GM15510 (cell line): ENCODE data around the gene PTPRN2.

Experiments used
- POLR2A ChIP-seq: IDR thresholded peaks from 3 replicates; pipeline ENCODE4 v1.6.1; 2011; ENCODE audit warnings: borderline replicate concordance; ENCODE audit not compliant: insufficient read length; ENCODE audit errors: extremely low read depth

PTPRN2 gene

DNA sequence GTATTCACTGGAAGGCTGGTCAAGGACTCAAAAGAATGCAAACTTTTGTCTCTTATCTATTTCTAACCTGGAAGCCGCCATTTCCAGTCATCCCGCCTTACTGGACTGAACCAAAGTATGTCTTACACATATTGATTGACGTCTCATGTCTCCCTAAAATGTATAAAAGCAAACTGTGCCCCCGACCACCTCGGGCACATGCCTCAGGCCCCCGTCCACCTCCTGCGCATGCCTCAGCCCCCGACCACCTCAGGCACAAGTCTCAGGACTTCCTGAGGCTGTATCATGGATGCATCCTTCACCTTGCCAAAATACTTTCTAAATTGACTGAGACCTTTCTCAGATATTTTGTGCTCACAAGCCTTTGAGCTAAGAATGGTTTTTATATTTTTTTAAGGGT lies 148.6 kb downstream of the PTPRN2 start:
- no peak for TF ChIP-seq POLR2A

- TF ChIP-seq POLR2A: no peak
Measured at GRCh38 chr7:158432369-158433341, 155.0 kb downstream of the PTPRN2 start.

GRCh38 chr7:158431941-158432347 lies 155.7 kb downstream of the PTPRN2 start:
- no peak for TF ChIP-seq POLR2A

DNA sequence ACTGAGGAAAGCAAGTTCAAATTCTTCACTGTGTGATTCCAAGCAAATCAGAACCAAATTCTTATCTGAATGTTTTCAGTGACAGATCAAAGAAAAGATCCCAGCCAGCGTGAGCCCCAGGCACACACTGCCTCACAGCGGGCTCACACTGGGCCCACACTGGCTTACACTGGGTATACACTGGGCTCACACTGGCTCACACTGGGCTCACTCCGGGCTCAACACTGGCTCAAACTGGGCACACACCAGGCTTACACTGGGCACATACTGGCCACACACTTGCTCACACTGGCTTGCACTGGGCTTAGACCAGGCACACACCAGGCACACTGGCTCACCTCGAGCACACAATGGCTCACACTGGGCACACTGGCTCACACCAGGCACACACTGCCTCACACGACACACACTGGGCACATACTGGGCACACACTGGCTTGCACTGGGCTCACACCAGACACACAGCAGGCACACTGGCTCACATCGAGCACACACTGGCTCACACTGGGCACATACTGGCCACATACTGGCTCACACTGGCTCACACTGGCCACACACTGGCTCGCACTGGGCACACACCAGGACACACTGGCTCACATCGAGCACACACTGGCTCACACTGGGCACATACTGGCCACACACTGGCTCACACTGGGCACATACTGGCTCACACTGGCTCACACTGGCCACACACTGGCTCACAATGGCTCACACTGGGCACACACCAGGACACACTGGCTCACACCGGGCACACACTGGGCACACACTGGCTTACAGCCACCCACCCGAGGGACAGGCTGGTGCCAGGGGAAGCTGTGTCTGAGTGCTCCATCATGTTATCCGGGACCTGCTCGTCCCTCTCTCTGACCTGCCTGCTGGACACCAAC lies 156.3 kb downstream of the PTPRN2 start:
- no peak for TF ChIP-seq POLR2A

DNA sequence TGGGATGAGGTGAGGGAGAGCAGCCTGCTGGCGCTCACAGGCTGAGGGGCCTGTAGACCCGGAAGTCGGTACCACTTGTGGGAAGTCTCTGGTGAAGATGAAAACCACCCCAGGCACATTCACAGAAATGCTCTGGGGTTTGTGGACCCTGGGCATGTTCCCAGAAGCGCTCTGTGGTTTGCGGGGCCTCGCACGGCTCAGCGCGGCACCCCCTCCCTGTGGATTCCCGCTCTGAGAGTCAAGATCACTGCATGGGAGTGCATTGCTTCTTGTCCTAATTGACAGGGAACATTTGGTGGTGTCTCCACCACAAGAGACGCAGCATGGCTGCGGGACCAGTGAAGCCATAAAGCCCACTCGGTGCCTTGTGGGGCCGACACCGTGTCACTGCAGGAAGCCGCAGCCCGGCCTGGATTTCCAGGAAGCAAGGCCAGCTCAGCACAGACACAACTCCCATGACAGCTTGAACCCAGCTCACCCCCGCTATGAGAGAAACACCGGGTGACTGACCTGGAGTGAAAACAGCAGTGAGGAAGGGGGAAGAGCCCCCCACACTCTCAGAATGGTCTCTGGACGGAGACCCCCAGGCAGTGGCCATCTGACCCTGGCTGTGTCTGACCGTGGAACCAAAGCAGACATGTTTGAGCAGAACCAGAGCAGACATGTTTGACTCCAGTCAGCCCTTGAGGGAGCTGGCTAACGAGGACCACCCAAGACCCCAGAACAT lies 157.2 kb downstream of the PTPRN2 start:
- no peak for TF ChIP-seq POLR2A

DNA sequence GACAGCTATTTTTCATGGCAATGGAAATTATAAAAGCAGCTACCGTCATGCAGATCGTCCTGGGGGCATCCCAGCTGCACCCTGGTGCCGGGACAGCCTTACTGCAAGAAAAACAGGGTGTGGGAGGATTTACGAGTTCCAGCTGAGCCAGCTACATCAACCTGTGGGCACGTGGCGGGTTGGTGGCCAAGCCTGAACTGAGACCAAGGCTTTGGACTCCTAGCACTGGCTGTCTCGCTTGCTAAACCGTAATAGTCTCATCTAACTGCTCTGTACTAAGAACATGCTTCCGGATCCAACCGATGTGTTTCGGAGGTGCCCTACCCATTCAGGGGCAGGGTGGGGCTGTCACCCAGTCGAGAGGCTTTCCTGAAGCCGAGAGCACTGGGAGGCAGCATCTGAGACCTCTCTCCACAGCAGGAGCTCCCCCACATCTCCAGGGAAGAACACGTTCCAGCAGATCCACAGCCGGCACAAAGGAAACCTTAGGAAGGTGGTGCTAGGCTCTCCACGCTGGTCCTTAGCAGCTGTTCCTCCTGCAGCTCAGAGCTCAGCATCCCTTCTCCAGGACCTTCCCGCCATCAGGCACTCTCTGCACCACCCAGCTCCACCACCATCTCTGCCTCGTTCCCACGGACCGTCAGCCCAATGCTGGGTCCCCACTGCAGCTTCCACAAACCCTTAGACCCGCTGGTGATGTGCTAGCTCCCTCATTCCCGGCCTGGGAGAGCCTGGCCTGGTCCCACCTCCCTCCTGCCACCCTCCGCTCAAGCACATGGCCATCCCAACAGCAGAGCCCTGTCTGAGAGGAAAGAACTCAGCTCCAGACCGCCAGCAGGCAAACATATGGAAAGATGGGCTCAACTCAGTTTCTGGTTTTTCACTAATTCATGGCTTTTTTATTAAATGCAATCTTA lies 158.5 kb downstream of the PTPRN2 start:
- no peak for TF ChIP-seq POLR2A

GRCh38 chr7:158428131-158428836 lies 159.3 kb downstream of the PTPRN2 start:
- no peak for TF ChIP-seq POLR2A

DNA sequence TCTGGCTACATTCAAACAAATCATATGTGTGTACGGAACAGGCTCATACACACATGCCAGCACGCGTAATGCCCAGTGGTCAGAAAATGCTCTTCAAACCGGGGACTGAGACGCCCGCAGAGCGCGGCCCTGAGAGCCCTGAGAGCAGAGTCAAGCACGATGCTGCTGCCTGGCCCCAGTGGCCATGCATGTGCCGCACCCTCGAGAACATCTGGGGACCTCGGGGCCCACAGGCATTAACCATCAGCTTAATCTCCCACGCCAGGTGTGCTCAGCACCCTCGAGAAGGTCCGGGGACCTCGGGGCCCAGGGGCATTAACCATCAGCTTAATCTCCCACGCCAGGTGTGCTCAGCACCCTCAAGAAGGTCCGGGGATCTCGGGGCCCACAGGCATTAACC lies 163.1 kb downstream of the PTPRN2 start:
- TF ChIP-seq POLR2A: no peak

GRCh38 chr7:158424011-158424410 lies 163.6 kb downstream of the PTPRN2 start:
- TF ChIP-seq POLR2A: no peak

DNA sequence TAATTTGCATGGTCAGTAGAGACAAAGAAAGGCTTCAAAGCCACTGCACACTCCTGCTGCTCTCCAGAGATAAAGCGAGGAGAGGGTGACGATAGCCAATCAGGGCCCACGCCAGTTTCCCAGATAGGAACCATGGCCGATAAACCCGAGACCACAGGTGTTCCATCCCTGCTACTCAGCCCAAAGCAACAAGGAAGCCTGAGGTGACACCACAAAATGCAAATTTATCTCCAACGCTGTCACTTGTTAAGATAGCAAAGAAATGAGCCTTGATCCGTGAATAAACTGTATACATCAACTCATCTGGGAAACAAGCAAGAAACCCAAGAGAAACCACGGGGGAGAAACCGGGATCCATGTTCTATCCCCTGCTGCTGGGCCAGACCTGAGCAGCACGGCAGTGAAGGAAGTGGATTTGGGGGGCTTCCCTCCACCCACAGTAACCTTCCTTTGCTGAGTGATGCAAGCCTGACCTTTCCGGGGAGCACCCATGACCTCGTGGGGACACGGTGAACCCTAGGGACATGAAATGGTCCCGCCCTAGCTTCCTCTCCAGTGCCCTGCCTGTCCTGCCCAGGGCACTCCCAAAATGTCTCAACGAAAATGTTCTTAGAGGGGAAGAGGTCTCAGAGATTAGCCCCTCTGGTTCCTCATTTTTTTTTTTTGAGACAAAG lies 164.6 kb downstream of the PTPRN2 start:
- no peak for TF ChIP-seq POLR2A

- no peak for TF ChIP-seq POLR2A
Measured at GRCh38 chr7:158422196-158422886, 165.3 kb downstream of the PTPRN2 start.

- TF ChIP-seq POLR2A: no peak
Measured at GRCh38 chr7:158421361-158421760, 166.3 kb downstream of the PTPRN2 start.
